GM18502 (cell line): Measurements from ENCODE around the gene RNFT1.
"Not testable (repeated sequence)": the region's sequence is repeated elsewhere in the genome, so short reads cannot be mapped to it uniquely, and the experiment has no call there.

Experiments
- ATAC-seq: cut with Tn5 transposase; IDR thresholded peaks from one replicate; pipeline ENCODE4 v1.9.1; 2021; ENCODE audit warnings: mild to moderate bottlenecking; ENCODE audit not compliant: unreplicated experiment, poor library complexity

Gene RNFT1

GRCh38 chr17:59964482-59965328 is at the start of gene RNFT1:
Gene RNFT1, minus strand, starts transcription at chr17:59964740. Its CDS starts 77 bp downstream, at chr17:59964663.
- peak; percentile 77 for ATAC-seq

- not testable (repeated sequence) for ATAC-seq
Measured at GRCh38 chr17:60009326-60009725, 44.8 kb upstream of the RNFT1 start.

GRCh38 chr17:60008377-60008776 is 43.8 kb upstream of the RNFT1 start:
- ATAC-seq: not testable (repeated sequence)

GRCh38 chr17:60006160-60006559 is 41.6 kb upstream of the RNFT1 start:
- no peak for ATAC-seq

- not testable (repeated sequence) for ATAC-seq
Measured at GRCh38 chr17:60004561-60004960, 40.0 kb upstream of the RNFT1 start.

GRCh38 chr17:60002405-60002804 is 37.9 kb upstream of the RNFT1 start:
- not testable (repeated sequence) for ATAC-seq

- not testable (repeated sequence) for ATAC-seq
Measured at GRCh38 chr17:59996608-59997007, 32.1 kb upstream of the RNFT1 start.

GRCh38 chr17:59975166-59975565 is 10.6 kb upstream of the RNFT1 start:
- ATAC-seq: not testable (repeated sequence)

- not testable (repeated sequence) for ATAC-seq
Measured at GRCh38 chr17:59973483-59973882, 8.9 kb upstream of the RNFT1 start.

GRCh38 chr17:59972778-59973177 is 8.2 kb upstream of the RNFT1 start:
- ATAC-seq: no peak

GRCh38 chr17:59971771-59972170 is 7.2 kb upstream of the RNFT1 start:
- not testable (repeated sequence) for ATAC-seq

- peak; percentile 45 for ATAC-seq
Measured at GRCh38 chr17:59963738-59964481, 630 bp downstream of the RNFT1 start.

- no peak for ATAC-seq
Measured at GRCh38 chr17:59962739-59963318, 1.7 kb downstream of the RNFT1 start.

GRCh38 chr17:59959574-59959973 is 5.0 kb downstream of the RNFT1 start:
- not testable (repeated sequence) for ATAC-seq

- ATAC-seq: no peak
Measured at GRCh38 chr17:59954856-59955255, 9.7 kb downstream of the RNFT1 start.

- no peak for ATAC-seq
Measured at GRCh38 chr17:59950049-59950448, 14.5 kb downstream of the RNFT1 start.

GRCh38 chr17:59947310-59947709 is 17.2 kb downstream of the RNFT1 start:
- ATAC-seq: not testable (repeated sequence)

GRCh38 chr17:59946433-59946832 is 18.1 kb downstream of the RNFT1 start:
- not testable (repeated sequence) for ATAC-seq

- no peak for ATAC-seq
Measured at GRCh38 chr17:59941131-59941530, 23.4 kb downstream of the RNFT1 start.

GRCh38 chr17:59940697-59941096 is 23.8 kb downstream of the RNFT1 start:
- not testable (repeated sequence) for ATAC-seq

- ATAC-seq: not testable (repeated sequence)
Measured at GRCh38 chr17:59933317-59933716, 31.2 kb downstream of the RNFT1 start.
